Activated CD4-positive, CD25-positive, alpha-beta regulatory T cell treated with anti-CD3 and anti-CD28 coated beads, Interleukin-2, amount 50 U/mL, for 72 hours (primary cell): ENCODE results near the gene FBLN2.
A peak's percentile ranks its signal among the peaks of the same experiment; 100 is the strongest.

Experiments
- DNase-seq: peaks from one replicate; pipeline ENCODE4 v3.0.0; 2021

The FBLN2 gene

GRCh38 chr3:13628432-13628831 lies 79.5 kb downstream of the FBLN2 start:
- no peak for DNase-seq

GRCh38 chr3:13628841-13629551 lies 80.1 kb downstream of the FBLN2 start:
- DNase-seq = no peak

GRCh38 chr3:13629644-13630043 lies 80.7 kb downstream of the FBLN2 start:
- no peak for DNase-seq

- DNase-seq = no peak
These were observed 82.3 kb downstream of the FBLN2 start for GRCh38 chr3:13631256-13631655.

- no peak for DNase-seq
These were observed 84.3 kb downstream of the FBLN2 start for GRCh38 chr3:13633176-13633575.

GRCh38 chr3:13634151-13634550 lies 85.2 kb downstream of the FBLN2 start:
- no peak for DNase-seq

- no peak for DNase-seq
These were observed 85.7 kb downstream of the FBLN2 start for GRCh38 chr3:13634615-13635014.

- DNase-seq = no peak
These were observed 87.3 kb downstream of the FBLN2 start for GRCh38 chr3:13636186-13636585.

- DNase-seq = no peak
These were observed 87.9 kb downstream of the FBLN2 start for GRCh38 chr3:13636874-13637273.

GRCh38 chr3:13637311-13637891 lies 88.5 kb downstream of the FBLN2 start:
- DNase-seq = no peak

- DNase-seq = no peak
These were observed 89.0 kb downstream of the FBLN2 start for GRCh38 chr3:13637953-13638352.

- DNase-seq = no peak
These were observed 90.0 kb downstream of the FBLN2 start for GRCh38 chr3:13638927-13639326.

GRCh38 chr3:13642597-13642996 lies 93.7 kb downstream of the FBLN2 start:
- no peak for DNase-seq

GRCh38 chr3:13644341-13645117 lies 95.6 kb downstream of the FBLN2 start:
- no peak for DNase-seq

- DNase-seq = no peak
These were observed 97.1 kb downstream of the FBLN2 start for GRCh38 chr3:13645801-13646637.

- DNase-seq = no peak
These were observed 98.6 kb downstream of the FBLN2 start for GRCh38 chr3:13647298-13648059.

GRCh38 chr3:13648060-13649001 lies 99.4 kb downstream of the FBLN2 start:
- DNase-seq = peak; percentile 83

- peak; percentile 87 for DNase-seq
These were observed 101.5 kb downstream of the FBLN2 start for GRCh38 chr3:13650210-13651056.

GRCh38 chr3:13651057-13651400 lies 102.1 kb downstream of the FBLN2 start:
- DNase-seq = no peak

- DNase-seq = no peak
These were observed 103.0 kb downstream of the FBLN2 start for GRCh38 chr3:13651775-13652428.
